ENCODE results near the gene SLC50A1.

The SLC50A1 gene

DNA sequence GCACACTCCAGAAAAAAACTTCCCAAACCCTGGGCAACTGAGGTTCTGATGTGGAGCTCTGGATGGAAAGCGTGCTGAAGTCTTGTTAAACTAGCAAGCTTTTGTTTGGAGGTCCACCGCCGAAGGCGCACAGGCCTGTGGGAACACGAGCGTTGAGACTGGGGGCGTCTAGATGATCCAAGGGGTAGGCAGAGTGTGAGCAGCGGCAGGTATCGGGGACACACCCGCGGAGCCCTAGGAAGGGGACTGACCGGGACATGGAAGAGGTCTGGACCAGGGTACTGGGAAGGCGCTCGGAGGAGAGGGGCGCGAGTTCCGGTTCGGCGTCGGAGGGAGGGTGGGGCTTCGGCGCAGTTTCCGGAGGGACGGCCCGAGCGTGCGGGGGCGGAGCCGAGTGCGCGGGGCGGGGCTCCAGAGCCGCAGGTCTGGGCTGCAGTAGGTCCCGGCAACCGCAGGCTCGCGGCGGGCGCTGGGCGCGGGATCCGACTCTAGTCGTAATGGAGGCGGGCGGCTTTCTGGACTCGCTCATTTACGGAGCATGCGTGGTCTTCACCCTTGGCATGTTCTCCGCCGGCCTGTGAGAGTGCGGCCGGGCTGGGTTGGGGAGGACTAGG lies at the start of gene SLC50A1:
Gene SLC50A1 (plus strand): TSS at position 438 of the 614 bp plus-strand sequence. CDS start 60 bp downstream, at position 498.
- DNase-seq = peak; percentile 90

DNA sequence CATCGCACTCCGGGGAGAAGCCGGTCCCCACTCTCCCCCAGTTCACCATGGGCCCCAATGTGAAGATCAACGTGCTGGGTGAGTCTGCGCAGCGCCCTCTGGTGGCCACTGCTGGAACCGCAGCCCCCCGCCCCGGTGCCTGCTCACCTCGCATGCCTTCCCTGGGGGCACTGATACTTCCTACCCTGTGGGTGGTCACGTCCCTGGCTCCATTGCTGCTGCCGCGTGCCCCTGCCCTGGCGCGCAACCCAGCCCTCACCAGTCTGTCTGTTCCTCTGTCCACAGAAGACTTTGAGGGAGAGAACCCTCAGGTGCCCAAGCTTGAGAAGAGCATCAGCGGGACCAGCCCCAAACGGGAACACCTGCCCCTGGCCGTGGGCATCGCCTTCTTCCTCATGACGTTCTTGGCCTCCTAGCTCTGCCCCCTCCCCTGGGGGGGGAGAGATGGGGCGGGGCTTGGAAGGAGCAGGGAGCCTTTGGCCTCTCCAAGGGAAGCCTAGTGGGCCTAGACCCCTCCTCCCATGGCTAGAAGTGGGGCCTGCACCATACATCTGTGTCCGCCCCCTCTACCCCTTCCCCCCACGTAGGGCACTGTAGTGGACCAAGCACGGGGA lies 49.4 kb upstream of the SLC50A1 start:
- peak; percentile 60 for DNase-seq

GRCh38 chr1:155086856-155087535 lies 48.7 kb upstream of the SLC50A1 start:
- no peak for DNase-seq

GRCh38 chr1:155091071-155092051 lies 44.3 kb upstream of the SLC50A1 start:
- DNase-seq = peak; percentile 59

DNA sequence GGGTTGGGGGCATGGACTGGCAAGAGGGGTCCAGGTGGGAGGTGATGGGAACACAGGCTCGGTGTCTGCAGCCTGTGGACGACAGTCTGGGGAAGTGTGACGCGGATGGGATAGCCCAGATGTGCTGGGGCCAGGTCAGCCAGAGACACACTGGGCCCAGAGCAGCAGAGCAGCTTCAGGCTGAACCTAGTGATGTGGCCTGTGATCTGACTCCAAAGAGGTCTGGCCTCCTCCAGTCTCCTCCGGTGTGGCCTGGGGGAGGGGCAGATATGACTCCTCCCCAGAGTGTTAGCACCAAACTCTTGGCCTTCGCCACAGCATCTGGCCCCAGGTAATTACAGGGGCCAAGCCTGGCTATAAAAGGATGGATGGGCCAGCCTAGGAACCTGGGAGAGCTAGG lies 43.5 kb upstream of the SLC50A1 start:
- DNase-seq = no peak

DNA sequence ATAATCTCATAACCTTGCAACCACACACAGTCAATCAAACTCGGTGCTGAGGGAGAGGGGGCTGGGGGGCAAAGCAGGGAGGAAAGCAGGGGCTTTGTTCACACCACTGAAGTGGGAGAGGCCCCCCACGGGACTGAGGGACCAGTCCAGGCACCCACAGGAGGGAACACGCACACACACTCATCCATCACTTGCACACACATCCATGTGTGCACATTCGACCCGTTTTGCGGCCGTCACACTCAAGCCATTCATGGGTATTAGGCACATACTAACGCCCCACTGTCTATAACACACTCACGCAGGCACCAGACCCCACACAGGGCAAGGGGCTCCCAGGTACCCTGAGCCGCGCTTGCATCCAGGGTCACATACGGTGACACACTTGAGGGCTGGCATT lies 43.0 kb upstream of the SLC50A1 start:
- no peak for DNase-seq

DNA sequence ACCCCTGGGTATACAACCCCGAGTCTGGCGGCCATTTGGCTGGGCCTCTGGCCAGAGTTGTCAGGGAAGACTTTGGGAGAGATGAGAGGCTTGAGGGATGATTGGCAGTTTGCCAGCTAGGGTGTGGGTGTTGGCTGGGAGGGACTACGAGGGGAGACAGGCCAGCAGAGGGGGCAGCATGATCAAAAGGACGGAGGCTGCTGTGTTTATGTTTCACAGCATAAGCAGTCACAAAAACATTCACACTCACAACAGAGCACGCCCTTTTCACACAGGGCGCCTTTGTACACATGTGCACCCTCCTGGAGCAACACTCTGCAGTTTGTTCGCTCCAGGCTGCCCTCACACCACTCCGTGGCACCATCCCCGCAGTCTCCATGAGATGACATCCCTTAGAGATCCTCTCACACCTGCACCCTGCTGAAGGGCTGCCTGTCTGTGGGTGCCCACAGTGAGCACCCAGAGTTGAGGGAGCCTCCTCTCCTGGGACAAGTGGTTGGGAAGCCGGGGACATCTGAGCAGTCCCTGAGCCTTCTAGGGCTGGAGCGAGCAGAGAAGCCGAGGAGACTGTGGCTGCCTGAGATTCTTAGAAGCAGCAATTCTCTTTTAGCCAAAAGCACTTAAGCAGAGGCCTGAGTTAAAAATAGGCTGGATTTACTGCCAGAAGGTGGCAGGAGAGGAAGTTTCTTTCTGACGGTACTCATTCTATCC lies 41.6 kb upstream of the SLC50A1 start:
- peak; percentile 93 for DNase-seq

GRCh38 chr1:155094622-155094948 lies 41.1 kb upstream of the SLC50A1 start:
- no peak for DNase-seq

DNA sequence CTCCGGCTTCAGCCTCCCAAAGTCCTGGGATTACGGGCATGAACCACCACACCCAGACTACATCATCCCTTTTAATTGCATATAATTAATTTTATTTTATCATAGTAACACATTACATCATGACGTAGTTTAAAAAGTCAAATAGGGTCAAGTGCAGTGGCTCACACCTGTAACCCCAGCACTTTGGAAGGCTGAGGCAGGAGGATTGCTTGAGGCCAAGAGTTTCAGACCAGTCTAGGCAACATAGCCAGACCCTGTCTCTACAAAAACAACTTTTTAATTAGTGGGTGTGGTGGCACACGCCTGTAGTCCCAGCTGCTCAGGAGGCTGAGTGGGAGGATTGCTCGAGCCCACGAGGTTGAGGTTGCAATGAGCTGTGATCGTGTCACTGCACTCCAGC lies 36.3 kb upstream of the SLC50A1 start:
- no peak for DNase-seq

DNA sequence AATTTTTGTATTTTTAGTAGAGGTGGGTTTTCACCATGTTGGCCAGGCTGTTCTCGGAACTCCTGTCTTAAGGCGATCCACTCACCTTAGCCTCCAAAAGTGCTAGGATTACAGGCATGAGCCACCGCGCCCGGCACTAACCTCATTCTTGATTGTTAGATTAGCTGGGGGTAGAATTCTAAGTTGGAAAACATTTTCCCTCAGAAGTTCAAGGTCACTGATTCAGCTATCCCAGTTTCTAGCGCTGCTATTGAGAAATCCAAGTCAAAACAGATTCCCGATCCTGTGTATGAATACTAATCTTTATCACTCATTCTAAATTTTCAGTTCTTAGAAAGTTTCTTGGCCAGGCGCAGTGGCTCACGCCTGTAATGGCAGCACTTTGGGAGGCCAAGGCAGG lies 32.3 kb upstream of the SLC50A1 start:
- DNase-seq = no peak

GRCh38 chr1:155104605-155105534 lies 30.8 kb upstream of the SLC50A1 start:
- no peak for DNase-seq

DNA sequence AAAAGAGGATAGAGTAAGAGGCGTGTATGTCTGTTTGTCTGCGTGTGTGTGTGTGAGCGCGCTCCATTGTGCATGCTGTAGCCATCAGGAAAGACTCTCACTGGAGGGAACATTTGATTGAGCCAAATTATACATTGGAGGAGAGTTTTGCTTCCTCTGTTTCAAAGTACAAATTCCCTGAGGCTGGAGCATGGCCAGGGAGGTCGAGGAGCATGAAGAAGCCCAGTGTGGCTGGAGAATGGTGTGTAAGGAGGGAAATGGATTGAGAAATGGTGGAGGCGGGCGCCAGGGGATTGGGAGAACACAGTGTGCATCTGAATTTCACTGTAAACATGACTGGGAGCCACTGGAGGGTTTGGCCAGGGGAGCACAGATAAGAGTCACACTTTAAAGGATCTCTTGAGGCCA lies 30.0 kb upstream of the SLC50A1 start:
- no peak for DNase-seq

DNA sequence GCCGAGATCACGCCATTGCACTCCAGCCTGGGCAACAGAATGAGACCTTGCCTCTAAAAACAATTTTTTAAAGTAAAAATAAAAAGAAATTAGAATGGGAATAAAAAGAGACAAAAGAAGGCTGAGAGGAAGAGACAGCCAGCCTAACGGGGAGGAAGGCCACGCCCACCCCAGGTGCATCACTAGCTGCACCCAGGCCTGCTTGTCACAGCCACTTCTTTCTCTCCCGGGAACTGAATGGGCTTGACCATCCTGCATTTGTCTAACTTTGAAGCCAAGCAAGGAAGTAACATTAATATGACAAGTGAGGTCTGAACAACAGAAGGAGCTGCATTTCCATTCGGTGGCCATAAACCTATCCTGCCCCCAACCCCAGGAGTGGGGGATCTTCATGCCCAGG lies 28.8 kb upstream of the SLC50A1 start:
- DNase-seq = no peak

- no peak for DNase-seq
Observed at GRCh38 chr1:155107309-155108264, 28.1 kb upstream of the SLC50A1 start.

DNA sequence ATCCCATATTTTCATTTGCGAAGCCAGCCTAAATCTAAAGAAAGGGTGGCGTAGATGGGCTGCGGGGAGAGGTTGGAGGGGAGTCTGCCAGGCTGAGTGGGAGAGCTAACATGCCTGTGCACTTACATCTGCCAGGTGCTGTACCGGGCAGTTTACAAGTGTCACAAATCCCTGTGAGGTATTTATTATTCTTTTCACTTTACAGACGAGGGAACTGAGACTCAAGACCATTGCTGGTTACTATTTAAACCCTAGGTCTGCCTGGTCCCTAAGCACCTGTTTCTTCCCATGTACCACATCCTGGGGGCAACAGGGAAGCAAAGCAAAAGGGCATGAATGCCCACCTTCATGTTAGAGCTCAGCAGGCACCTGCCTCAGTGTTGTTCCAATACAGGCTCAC lies 27.4 kb upstream of the SLC50A1 start:
- DNase-seq = no peak

DNA sequence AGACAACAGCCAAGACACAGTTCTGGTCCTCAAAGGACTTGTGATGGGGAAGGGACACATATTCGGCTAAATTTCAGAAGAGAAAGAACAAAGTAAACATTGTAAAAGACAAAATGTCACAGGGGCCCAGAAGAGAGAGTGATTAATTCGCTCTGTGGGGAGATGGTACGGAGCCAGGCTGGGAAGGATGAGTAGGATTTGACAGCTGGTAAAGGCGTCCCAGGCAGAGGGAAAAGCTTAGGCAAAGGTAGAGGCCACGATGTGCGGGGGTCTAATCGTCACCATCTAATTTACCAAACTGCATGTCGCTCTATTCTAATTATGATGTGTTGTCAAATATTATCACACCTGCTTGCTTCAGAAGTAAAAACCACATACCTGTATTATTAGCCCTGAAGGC lies 25.3 kb upstream of the SLC50A1 start:
- no peak for DNase-seq

GRCh38 chr1:155110826-155111225 lies 24.8 kb upstream of the SLC50A1 start:
- DNase-seq = no peak

DNA sequence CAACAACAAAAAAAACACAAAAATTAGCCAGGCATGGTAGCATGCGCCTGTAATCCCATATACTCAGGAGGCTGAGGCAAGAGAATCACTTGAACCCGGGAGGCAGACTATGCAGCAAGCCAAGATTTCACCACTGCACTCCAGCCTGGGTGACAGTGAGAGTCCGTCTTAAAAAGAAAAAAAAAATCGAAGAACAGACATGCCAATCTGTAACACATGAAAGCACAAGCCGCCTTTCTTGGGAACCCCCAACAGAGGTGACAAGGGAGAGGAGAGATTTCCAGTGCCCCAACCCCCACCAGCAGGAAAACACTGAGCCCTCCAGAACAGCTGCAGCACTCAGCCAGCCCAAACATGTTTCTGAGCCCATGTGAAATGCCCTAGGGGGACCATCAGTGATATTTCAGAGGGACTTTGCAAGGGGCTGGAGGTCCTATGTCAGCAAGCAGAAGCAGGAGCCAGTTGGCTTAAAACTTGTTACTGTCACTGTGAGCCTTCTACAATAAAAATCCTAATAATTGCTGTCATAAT lies 22.1 kb upstream of the SLC50A1 start:
- no peak for DNase-seq

- no peak for DNase-seq
Observed at GRCh38 chr1:155116113-155116764, 19.4 kb upstream of the SLC50A1 start.
